GM06990 (cell line): ENCODE results near the gene AK9.

Source experiments
- DNase-seq: peaks from one replicate; pipeline ENCODE4 v3.0.0-alpha.2; 2011; ENCODE audit not compliant: insufficient read length; ENCODE audit errors: extremely low read depth
- H3K27me3 ChIP-seq: replicated peaks from 2 replicates; pipeline ENCODE4 v1.6.0; 2011; ENCODE audit warnings: low read length; ENCODE audit not compliant: control insufficient read depth, insufficient read depth
- H3K36me3 ChIP-seq: 2 replicates; pipeline ENCODE4 v1.5.1; 2011; ENCODE audit warnings: low read length; ENCODE audit not compliant: control insufficient read depth, insufficient read depth
- H3K4me3 ChIP-seq: replicated peaks from 2 replicates; pipeline ENCODE4 v1.5.1; 2011; ENCODE audit warnings: low read depth, mild to moderate bottlenecking, control low read depth, low read length
- TF ChIP-seq, protein P1 (sequence below): IDR thresholded peaks from 2 replicates; pipeline ENCODE4 v1.5.1; 2011; ENCODE audit warnings: low read length, control low read depth, mild to moderate bottlenecking, inconsistent platforms; ENCODE audit not compliant: insufficient read depth, poor library complexity, severe bottlenecking

AK9 gene

DNA sequence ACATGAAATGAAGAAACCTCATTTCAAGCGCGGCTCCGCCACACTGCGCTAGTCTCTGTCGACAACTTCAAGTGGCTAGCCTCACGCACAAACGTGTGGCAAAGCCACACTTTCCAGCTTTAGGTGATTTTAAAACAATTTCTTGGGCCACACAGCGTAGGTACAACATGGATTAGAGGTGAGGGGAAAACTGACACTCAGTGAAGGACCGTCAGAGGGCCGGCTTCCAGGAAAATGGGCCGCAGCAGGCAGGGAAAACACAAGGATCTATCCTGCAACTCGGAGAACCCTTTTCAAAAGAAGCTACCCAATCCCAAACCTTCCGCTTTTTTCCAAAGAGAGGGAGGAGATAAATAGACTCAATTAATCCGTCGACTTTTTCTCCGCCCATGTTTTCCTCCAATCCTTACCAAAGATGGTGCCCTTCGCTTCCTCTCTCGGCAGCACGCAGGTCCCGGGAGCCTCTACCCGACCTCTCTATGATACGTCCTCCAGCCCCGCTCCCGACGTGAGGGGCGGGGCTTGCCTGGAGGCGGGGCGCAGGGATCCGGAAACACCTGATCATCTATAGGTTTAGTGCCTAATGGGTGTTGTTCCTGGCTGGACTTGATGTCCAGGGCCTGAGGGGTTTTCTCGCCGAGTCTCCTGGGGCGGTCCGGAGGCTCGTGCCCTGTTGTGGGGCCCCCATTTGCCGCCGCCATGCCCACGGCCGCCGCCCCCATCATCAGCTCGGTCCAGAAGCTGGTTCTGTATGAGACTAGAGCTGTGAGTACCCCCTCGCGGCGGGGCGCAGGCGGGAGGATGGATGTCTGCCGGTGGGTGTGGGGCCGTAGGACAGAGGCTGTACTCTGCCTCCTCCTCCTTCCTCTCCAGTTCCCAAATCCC is at the start of gene AK9, which contains the start of gene FIG4:
Gene AK9 (minus strand): TSS at position 466 of the 885 bp plus-strand sequence. CDS start 15,457 bp downstream, outside the sequence.
Gene FIG4 (plus strand): TSS at position 560 of the 885 bp plus-strand sequence. CDS start 140 bp downstream, at position 700.
- Histone ChIP-seq H3K36me3 (no peaks in the 10 kb centered on the region), H3K4me3 (peak within 1 kb of the TSS; percentile 85), H3K27me3 (no peaks in the 10 kb centered on the region)
- DNase-seq, result peak; percentile 93
- TF ChIP-seq, protein P1, sequence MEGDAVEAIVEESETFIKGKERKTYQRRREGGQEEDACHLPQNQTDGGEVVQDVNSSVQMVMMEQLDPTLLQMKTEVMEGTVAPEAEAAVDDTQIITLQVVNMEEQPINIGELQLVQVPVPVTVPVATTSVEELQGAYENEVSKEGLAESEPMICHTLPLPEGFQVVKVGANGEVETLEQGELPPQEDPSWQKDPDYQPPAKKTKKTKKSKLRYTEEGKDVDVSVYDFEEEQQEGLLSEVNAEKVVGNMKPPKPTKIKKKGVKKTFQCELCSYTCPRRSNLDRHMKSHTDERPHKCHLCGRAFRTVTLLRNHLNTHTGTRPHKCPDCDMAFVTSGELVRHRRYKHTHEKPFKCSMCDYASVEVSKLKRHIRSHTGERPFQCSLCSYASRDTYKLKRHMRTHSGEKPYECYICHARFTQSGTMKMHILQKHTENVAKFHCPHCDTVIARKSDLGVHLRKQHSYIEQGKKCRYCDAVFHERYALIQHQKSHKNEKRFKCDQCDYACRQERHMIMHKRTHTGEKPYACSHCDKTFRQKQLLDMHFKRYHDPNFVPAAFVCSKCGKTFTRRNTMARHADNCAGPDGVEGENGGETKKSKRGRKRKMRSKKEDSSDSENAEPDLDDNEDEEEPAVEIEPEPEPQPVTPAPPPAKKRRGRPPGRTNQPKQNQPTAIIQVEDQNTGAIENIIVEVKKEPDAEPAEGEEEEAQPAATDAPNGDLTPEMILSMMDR, result peak; percentile 32

DNA sequence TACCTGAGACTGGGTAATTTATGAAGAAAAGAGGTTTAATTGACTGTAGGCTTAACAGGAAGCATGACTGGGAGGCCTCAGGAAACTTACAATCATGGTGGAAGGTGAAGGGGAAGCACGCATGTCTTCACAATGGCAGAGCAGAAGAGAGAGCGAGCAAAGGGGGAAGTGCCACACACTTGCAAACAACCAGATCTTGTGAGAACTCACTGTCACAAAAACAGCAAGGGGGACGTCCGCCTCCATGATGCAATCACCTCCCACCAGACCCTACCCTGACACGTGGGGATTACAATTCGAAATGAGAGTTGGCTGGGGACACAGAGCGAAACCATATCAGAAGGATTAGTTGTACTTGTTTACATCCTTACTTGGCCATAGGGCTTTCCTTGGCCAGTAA is 49.8 kb upstream of the AK9 start:
- DNase-seq, result no peak
- no peaks in the 10 kb centered on the region for H3K27me3 ChIP-seq
- no peaks in the 10 kb centered on the region; the same call in 1 of the 2 replicates for H3K36me3 ChIP-seq
- no peak overlapping the region for H3K4me3 ChIP-seq
- TF ChIP-seq, protein P1, result no peak

DNA sequence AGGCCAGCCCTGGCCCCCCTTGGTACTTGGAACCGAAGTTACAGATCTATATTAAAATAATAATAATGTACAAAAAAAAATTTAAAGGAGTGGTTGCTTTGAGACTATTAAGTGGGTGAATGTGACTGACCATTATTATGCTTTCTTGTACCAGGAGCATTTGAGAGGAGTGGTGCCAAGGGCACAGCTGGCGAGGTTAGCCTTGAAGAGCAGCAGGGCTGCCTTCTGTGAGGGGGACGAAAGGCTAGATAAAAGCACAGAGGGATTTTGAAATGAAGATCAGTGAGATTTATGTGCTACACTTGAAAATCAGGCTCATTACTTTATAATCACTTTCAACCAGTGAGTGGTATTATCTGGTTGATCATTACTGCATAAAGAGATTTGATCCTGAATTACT is 48.7 kb upstream of the AK9 start:
- H3K4me3 ChIP-seq, result no peak overlapping the region
- no peaks in the 10 kb centered on the region for H3K27me3 ChIP-seq
- TF ChIP-seq, protein P1, result no peak
- DNase-seq, result no peak
- H3K36me3 ChIP-seq, result no peaks in the 10 kb centered on the region; the same call in 1 of the 2 replicates

DNA sequence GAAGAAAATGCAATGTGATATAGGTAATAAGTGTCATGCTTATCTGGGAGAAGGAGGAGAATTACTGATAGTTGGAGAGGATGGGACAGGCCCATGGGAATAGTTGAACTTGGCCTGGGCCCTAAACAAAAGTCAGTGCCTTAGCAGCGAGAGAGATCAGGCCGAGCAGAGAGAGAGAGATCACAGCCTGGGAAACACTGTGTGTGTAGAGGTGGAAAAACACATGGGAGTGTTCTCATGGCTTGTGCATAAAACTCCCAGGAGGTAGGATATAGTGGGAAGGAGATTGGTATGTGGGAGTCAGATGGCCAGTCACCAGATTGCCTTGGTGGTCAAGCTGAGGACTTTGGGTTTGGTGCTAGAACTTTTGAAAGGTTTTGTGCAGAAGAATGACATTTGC is 47.7 kb upstream of the AK9 start:
- TF ChIP-seq, protein P1, result no peak
- H3K36me3 ChIP-seq, result no peaks in the 10 kb centered on the region; the same call in 1 of the 2 replicates
- H3K4me3 ChIP-seq, result no peak overlapping the region
- no peaks in the 10 kb centered on the region for H3K27me3 ChIP-seq
- DNase-seq, result no peak

DNA sequence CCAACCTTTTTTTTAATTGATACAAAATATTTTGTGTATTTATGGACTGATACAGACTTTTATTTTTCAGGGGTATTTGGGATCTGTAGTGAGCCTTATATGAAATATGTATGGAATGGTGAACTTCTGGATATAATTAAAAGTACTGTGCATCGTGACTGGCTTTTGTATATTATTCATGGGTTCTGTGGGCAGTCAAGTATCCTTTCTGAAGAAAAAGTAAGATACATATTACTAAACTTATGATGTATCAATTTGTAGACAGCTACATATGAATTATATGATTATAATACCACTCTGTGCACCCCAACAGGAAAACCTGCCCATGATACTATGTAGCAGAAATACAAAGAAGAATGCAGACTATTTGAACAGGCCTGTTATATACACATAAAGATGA is 47.3 kb upstream of the AK9 start:
- Histone ChIP-seq H3K36me3 (no peaks in the 10 kb centered on the region; the same call in 1 of the 2 replicates), H3K4me3 (no peak overlapping the region), H3K27me3 (no peaks in the 10 kb centered on the region)
- TF ChIP-seq, protein P1, result no peak
- no peak for DNase-seq
